Activated CD8-positive, alpha-beta memory T cell treated with anti-CD3 and anti-CD28 coated beads, Interleukin-2, amount 50 U/mL, for 1 hour (primary cell): ENCODE measurements around the gene SVBP.
"Not testable (repeated sequence)": the region's sequence is repeated elsewhere in the genome, so short reads cannot be mapped to it uniquely, and the experiment has no call there.

Experiments
- DNase-seq: peaks from one replicate; pipeline ENCODE4 v3.0.0-alpha.2; 2020; ENCODE audit errors: extremely low read depth

SVBP gene, protein sequence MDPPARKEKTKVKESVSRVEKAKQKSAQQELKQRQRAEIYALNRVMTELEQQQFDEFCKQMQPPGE

DNA sequence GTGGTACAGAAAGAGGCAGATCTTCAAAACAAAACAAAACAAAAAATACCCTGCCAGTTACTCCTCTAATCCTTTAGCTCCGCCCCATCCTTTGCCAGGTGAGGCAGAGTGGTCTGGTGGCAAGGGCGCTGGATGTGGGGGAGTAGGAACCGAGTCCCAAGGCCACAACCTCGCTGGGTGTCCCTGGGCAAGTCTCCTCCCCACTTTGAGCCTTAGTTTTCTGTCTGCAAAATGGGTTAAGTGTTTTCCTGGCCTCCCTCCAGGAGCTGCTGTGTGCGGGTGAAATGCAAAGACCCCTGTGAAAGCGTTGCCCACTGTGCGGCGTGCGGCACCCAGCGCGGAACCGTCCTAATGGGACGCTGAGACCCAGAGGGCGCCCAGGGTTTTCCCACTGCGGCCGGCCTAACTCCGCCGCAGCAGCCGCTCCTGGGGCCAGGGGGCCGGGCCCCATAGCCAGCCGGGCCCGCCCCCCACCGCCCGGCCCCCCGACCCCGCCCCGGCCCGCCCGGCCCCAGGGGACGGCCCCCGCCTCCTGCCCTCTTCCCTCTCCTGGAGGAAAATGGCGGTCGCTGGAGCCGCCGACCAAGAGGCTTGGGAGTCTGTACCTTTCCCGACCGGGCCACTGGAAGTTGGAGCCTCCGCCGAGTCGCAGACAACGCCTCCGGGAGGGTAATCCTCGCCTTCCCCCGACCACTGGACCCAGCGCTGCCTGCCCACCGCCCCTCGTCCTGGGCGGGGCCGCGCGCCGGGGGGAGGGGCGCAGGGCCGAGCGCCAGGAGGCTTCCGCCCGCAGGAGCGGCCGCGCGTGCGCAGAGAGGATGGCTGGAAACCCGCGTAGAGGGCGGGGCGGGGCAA lies at the start of gene SVBP, which contains the start of gene ERMAP:
SVBP (minus strand) TSS at position 813 of the 855 bp plus-strand sequence. CDS start 853 bp downstream, outside the sequence.
ERMAP (plus strand) TSS at position 538 of the 855 bp plus-strand sequence. CDS start 13,327 bp downstream, outside the sequence.
- DNase-seq = peak; percentile 75

DNA sequence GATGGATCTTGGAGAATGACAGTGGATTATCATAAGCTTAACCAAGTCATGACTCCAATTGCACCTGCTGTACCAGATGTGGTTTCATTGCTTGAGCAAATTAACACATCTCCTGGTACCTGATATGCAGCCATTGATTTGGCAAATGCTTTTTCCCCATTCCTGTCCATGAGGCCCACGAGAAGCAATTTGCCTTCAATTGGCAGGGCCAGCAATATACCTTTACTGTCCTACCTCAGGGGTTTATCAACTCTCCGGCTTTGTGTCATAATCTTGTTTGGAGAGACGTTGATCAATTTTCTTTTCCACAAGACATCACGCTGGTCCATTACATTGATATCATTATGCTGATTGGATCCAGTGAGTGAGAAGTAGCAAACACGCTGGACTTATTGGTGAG lies 49.4 kb upstream of the SVBP start:
- DNase-seq = no peak

DNA sequence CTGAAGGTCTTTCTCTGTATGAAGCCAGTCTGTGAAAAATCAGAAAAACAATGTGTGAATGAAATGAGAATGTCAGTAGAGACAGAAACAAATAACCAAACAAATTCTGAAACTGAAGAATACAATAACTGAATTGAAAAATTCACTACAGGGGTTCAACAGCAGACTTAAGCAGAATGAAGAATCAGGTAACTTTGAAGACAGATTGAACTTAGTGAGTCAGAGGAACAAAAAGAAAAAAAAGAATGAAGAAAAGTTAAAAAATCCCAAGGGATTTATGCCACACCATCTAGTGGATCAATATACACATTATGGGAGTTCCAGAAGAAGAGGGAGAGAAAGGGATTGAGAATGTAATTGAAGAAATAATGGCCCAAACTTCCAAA lies 43.8 kb upstream of the SVBP start:
- DNase-seq = no peak

DNA sequence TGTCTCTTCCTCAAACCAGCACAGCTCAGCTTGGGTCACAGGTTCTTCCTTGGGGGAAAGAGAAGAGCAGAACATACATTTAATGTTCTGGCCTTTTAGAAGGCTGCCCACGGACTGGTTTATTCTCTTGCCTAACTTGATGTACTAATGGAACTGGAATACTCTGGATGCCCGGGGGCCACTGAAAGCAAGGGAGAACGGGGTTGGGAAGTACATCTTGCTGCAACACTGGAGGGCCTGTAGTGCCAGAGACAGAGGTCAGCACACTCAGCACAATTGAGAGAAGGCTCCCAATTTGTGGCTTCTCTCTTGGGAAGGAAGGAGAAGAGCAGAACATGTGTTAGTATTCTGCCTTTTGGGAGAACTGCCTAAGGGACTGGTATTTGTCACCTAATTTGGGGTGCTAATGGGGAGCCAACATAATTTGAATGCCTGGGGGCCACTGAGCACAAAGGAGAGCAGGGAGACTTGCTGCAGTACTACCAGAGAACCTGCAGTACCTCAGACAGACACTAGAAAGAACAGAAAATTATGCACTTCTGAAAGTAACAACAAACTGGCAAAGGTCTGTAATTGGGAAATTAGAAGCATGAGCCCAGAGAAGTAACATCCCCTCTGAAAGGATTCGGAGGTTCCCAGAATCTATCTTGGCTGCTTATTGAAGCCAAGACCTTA lies 43.3 kb upstream of the SVBP start:
- DNase-seq = no peak

DNA sequence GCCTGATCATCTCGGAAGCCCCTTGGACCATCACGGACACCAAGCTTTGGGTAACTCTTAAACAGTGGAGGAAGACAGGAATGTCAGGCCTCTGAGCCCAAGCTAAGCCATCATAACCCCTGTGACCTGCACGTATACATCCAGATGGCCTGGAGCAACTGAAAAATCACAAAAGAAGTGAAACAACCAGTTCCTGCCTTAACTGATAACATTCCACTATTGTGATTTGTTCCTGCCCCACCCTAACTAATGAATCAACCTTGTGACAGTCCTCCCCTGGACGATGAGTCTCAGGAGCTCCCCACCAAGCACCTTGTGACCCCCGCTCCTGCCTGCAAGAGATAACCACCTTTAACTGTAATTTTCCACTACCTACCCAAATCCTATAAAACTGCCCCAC lies 42.2 kb upstream of the SVBP start:
- not testable (repeated sequence) for DNase-seq

DNA sequence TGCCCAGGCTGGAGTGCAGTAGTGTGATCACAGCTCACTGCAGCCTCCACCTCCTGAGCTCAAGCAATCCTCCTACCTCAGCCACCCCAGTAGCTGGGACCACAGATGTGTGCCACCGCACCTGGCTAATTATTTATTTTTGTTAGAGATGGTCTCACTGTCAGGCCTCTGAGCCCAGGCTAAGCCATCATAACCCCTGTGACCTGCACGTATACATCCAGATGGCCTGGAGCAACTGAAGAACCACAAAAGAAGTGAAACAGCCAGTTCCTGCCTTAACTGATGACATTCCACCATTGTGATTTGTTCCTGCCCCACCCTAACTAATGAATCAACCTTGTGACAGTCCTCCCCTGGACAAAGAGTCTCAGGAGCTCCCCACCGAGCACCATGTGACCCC lies 39.4 kb upstream of the SVBP start:
- not testable (repeated sequence) for DNase-seq

DNA sequence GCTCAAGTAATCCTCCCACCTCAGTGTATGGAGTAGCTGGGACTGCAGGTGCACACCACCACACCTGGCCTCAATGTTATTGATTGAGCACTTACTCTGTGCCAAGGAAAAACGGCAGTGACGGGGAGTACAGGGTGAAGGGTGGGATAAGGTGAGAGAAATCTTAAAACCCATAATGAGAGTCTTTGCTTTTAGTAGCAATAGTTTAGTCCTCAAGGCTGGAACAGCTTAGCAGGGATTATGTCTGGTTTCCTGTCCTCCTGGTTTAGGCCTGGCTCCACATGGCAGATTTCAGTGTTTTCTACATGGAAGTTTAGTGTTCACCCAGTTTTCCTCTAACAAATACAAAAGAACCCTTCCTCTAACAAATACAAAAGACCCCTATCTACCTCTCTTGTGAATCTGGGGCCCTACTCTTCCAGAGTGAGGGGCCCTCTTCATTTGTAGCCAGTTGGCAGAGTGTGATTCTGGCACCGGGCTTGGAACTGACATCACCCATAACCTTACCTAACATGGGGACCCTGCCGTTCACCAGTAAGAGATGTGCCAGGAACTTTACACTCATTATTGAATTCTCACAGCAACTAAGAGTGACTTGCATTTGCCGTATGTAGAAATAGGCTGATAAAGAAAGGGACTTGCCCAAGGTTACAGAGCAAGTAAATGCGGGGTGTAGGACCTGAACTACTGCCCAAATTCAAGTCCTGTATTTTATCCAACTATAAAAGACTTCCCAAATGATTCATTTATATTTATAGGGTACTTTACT lies 36.1 kb upstream of the SVBP start:
- no peak for DNase-seq

DNA sequence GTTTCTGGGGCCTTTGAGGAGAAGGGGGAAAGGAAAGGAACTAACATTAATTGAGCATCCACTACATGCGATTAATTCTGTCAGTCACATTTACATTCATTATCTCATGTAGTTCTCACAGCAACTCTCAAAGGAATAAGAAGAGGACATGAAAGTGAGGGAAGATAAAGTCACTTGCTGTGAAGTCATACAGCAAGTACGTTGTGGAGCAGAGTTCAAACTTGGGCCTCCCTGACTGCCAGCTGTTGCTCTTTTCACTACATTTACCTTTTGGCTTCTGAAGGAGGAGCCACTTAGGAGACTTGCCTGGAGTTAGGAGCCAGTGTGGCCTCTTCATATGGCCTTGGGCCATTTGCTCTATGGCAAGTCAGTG lies 35.4 kb upstream of the SVBP start:
- DNase-seq = no peak

DNA sequence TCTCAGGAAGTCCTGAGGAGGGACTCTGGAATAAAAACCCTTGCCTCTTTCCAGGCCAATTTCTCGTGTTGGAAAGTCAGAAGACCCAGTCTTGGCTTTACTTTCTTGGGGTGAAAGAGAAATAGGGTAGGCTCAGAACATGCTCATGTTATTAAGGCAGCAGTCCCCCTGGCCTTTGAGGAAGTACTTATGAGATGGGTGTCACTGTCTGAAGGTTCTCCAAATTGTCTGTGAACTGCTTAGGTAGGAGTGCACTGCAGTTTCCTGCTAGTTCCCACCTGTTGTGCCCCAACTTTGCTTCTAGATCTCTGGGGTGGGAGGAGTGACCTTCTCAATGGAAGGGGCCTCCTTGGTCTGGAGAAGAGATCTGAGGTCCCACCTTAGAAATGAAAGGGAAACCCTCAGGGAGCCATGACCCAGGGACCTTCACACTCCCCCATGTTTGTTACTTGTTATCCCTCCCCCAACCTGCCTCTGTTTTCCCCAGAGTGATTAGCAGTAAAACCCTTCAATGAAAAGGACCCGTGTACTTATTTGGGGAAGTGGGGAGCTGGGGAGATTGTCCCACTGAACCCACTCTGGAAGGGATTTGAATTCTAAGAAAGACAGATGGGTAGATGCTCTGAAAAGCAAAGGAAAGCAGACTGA lies 34.9 kb upstream of the SVBP start:
- DNase-seq = no peak

DNA sequence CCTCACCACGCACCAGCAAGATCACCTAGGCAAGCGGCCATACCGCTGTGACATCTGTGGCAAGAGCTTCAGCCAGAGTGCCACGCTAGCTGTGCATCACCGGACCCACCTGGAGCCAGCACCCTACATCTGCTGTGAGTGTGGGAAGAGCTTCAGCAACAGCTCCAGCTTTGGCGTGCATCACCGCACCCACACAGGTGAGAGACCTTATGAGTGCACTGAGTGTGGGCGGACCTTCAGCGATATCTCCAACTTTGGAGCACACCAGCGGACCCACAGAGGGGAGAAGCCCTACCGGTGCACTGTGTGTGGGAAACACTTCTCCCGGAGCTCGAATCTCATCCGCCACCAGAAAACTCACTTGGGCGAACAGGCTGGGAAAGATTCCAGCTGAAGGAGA lies 34.2 kb upstream of the SVBP start:
- no peak for DNase-seq

DNA sequence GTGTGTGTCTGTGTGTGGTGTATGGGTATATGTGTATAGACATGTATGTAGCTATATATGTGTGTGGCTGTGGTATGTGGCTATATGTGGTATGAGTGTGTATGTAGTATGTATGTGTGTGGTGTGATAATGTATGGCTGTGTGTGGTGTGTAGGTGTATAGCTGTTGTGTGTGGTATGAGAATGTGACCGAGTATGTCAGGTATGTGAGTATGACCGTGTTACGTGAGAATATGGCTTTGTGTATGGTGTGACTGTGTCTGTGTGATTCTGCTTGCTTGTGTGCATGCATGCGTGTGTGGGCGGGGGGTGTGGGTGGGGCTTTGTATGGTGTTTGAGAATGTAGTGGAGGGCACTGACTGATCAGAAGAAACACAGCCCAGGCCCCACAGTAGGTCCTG lies 32.7 kb upstream of the SVBP start:
- DNase-seq = no peak

DNA sequence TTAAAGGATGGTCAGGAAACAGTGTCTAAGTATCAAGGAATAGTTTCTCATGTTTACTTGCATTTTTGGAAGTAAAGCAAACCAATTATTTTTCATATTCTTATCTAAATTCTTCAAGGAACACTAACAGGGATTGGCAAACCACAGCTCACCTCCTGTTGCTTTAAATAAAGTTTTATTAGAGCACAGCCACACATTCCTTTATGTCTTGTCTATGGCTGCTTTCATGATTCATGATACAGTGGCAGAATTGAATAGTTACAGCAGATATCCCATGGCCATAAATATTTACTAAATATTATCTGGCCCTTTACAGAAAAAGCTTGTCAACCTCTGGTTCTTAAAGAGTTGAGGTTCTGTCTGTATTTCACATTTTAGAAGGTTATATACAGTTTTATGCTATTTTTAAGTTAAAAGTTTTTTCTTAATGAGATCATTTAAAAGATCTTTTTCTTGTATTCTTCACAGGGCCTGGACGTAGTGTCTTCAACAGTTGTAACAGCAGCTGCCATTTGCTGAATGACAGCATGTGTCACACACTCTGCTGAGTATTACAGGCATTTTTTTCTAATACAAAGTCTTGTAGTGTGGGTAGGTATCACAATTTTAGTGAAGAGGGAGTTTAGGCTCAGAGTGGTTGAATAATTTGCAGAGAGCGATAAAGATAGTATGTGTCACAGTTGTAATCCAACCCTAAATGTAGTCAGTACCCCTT lies 31.8 kb upstream of the SVBP start:
- DNase-seq = no peak

DNA sequence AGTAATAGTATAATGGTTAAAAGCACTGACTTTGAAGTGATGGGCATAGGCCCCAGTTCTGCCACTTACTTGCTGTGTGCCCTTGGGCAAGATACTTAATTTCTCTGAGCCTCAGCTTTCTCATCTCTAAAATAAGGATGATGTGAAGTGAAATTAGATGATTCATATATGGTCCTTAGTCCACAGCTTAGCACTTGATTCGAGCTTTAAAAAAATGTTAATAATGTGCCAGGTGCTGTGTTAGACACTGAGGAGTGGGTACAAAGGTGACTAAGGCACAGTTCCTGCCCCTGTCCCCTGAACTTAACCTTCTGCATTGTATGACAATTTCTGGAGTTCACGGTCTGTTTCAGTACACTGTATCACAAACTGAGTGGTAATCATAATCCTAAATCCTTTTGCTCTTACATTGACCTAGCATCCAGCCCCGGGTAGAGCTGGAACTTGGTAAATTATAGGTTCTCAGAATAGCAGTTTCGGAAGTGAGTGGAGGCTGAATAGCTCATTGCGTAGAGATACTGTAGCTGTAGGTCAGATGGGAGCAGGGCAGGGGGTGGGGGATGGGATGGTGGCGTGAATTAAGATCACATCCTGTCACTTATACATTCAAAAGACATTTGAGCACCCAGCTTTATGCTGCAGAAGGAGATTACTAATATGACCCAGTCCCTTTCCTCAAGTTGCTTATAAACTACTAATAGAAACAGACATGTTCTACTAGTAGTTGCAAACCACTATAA lies 30.7 kb upstream of the SVBP start:
- DNase-seq = no peak

DNA sequence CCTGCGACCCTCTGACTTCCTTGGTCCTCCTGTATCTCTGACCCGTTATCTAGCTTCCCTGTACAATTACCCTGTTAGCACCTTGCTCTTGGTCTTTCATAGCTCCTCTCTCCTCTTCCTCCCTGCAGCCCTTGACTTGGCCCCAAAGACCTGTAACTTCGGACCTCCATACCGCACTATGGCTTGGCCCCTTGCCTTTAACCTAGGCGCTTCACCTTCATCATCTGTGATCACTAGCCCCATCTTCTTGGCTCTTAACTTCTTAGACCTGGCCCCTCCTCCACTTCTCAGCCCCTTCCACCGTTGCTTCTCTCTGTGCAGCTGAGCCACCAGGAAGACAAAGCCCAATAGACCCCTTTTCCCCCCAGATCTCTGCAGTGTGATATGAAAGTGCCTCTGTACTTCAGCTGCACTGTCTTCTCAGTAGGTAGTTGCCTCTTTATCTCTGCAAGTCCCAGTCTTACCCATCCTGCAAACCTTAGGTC lies 30.0 kb upstream of the SVBP start:
- no peak for DNase-seq

DNA sequence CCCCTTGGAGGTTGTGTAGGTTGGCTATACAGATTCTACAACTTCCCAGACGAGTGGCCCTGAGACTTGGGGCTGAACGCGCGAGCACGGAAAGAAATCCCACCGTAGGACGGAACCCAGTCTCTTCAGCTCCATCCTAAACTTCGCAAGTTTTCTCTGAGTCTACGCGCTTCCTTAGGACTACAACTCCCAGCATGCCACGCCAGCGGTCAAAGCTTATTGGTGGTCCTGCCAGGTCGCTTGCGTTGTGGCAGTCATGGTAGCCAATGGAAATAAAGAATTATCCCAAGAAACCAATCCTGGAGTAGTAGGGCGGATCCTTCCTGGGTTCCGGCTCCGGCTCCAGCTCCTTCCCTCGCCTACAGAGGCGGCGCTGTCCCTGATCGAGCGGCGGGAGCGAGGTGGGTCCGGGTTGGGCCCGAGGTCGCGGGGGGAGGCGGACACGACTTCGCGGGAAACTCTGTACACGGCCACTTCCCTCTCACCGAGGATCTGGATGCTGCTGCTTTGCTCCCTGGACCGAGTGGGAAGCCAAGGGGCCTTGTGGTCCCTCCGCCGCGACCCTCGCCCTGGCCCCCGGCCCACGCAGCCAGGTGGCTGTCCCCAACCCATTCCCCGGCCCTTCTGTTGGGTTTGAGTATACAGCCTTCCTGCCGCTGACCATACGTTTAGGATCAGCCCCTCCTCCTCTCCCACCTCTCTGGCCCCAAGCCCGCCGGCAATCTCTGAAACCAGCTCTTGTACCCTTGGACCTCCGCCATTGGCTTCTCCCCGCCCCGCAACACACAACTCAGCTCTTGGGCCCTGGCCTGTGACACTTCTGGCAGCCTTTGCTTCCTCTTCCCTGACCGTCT lies 29.3 kb upstream of the SVBP start, which contains the start of gene ZNF691:
ZNF691 (plus strand) TSS at position 357 of the 854 bp plus-strand sequence. CDS start 3,046 bp downstream, outside the sequence.
- DNase-seq = peak; percentile 67

DNA sequence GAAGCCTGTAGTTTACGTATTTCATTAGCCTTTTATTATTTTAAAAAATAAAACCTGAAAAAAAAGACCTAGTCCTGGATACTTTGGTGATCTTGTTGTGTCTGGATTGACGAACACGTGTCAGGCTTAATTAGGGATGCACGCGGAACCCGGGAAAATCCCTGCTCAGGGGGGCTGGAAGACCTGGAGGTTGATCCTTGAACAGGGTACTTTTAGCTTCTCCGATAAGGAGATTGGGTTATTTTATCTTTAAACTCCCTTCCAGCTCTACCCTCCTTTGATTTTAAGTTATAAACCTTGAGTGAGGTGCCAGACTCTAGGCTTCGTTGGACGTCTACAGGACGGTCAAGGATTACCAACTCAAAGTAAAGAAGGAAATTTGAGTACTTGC lies 28.7 kb upstream of the SVBP start:
- DNase-seq = no peak

DNA sequence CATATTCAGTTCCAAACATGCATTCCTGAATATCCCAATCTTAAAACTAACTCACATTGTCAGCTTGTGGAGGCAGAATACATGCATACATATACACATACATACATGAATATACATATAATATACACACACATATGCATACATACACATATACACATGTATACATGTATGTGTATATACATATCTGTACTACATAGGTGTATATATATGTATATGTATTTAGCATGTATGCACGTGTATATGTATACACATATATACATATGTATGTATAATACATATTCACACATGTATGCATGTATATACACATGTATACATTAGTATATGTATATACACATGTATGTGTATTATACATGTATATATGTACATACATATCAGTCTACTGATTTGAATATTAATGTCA lies 28.0 kb upstream of the SVBP start:
- no peak for DNase-seq

DNA sequence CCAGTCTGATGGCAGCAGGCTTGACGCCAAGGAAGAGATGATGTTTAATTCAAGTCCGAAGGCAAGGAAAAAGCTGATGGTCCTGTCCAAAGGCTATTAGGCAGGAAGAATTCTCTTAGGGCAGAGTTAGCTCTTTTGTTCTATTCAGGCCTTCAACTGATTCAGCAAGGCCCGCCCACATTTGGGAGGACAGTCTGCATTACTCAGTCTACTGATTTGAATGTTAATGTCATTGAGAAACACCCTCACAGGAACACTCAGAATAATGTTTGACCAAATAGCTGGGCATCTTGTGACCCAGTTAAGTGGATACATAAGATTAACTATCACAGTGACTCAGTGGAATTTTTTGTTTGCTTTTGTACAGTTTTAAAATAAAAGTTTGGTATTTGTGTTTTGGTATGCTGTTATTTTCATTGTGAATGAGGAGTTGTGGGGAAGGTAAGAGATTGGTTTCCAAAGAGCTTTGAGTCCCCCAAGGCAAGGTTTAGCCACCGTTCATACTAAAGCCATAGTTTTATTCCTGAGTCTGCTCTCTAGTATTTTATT lies 27.5 kb upstream of the SVBP start:
- no peak for DNase-seq
